HCT116 (cell line): ENCODE measurements around the gene SFTPB. TPM values are rescaled to one million over a fixed set of nuclear protein-coding genes. Genes with fewer than 3 reads are reported as not detected.

ENCODE experiments used
- ATAC-seq: fragments of 200-7000 bp; cut with Tn5 transposase; 2 replicates; pipeline ENCODE4 v1.9.1; 2020; ENCODE audit warnings: mild to moderate bottlenecking, moderate library complexity
- BruUV-seq: library from RNA; stranded (reverse); fragments of 400-500 nt; replicated peaks from 2 replicates; lab custom pipeline; 2021; lab: Mats Ljungman, UMichigan
- CTCF ChIA-PET: fragments of 300-600 bp; sonication (Branson Sonifier 250); formaldehyde crosslinking; loops from one replicate; lab custom pipeline; 2021; ENCODE audit warnings: antibody characterized with exemption; lab: Charles Lee
- POLR2A ChIA-PET: fragments of 300-600, 350-600 bp; sonication (Branson Sonifier 250); formaldehyde crosslinking; loops from one replicate; lab custom pipeline; 2021; ENCODE audit warnings: antibody characterized with exemption; lab: Charles Lee
- RAD21 ChIA-PET, 2 experiments: fragments of 300-600 bp; sonication (Branson Sonifier 250); formaldehyde crosslinking; loops; one replicate each; lab custom pipeline; 2023; ENCODE audit warnings: low total read pairs in 2 of 2; ENCODE audit not compliant: uncharacterized antibody in 2 of 2, unreplicated experiment in 2 of 2, low non-redundant PET in 1 of 2; lab: Charles Lee
- DNase-seq: peaks from one replicate; pipeline ENCODE4 v3.0.0-alpha.2; 2010; ENCODE audit warnings: low read depth, low spot score
- H2AFZ ChIP-seq: fragments of 200-600 bp; shearing (Covaris generic), sonication (generic); 2 replicates; pipeline ENCODE4 v1.6.1; 2017; ENCODE audit warnings: low read depth, mixed run types, mixed read lengths, antibody characterized with exemption, low read length; ENCODE audit not compliant: poor library complexity, severe bottlenecking
- H3K27ac ChIP-seq: 2 replicates; pipeline ENCODE4 v1.5.1; 2012; ENCODE audit warnings: low read depth, low read length
- H3K27me3 ChIP-seq: fragments of 200-600 bp; sonication (generic); 2 replicates; pipeline ENCODE4 v1.6.1; 2016; ENCODE audit warnings: mixed run types, low read length, mixed read lengths; ENCODE audit not compliant: insufficient read depth
- H3K36me3 ChIP-seq, 2 experiments: fragments of 200-500 bp in 1 of 2; fragments of 200-600 bp in 1 of 2; sonication (Bioruptor generic) in 1 of 2; sonication (generic) in 1 of 2; 2 replicates each; pipeline versions ENCODE4 v1.5.1 to v1.6.1; 2014 to 2016; ENCODE audit warnings: low read length in 2 of 2, inconsistent platforms in 1 of 2, mixed read lengths in 1 of 2, mixed run types in 1 of 2; ENCODE audit not compliant: insufficient read depth in 2 of 2, control insufficient read depth in 1 of 2
- H3K4me1 ChIP-seq, 2 experiments: fragments of 200-600 bp in 1 of 2; sonication (generic) in 1 of 2; 2 replicates each; pipeline versions ENCODE4 v1.5.1 to v1.6.1; 2012 to 2017; ENCODE audit warnings: low read length in 2 of 2, inconsistent platforms in 1 of 2, mild to moderate bottlenecking in 1 of 2, mixed read lengths in 1 of 2, mixed run types in 1 of 2, moderate library complexity in 1 of 2; ENCODE audit not compliant: insufficient read depth in 2 of 2, control insufficient read depth in 1 of 2
- H3K4me2 ChIP-seq: fragments of 200-600 bp; sonication (generic); 2 replicates; pipeline ENCODE4 v1.6.1; 2017; ENCODE audit warnings: mixed run types, low read length, mixed read lengths
- H3K4me3 ChIP-seq, 2 experiments: fragments of 200-600 bp in 1 of 2; sonication (generic) in 1 of 2; replicated peaks in 1 of 2; 2 replicates each; pipeline ENCODE4 v1.5.1; 2011 to 2016; ENCODE audit warnings: low read length in 2 of 2, control low read depth in 1 of 2, low read depth in 1 of 2, mild to moderate bottlenecking in 1 of 2, mixed read lengths in 1 of 2, mixed run types in 1 of 2
- H3K79me2 ChIP-seq: fragments of 200-600 bp; sonication (generic); 2 replicates; pipeline ENCODE4 v1.6.1; 2017; ENCODE audit warnings: mild to moderate bottlenecking, mixed run types, low read length, moderate library complexity, mixed read lengths; ENCODE audit not compliant: insufficient read depth
- H3K9ac ChIP-seq: fragments of 200-600 bp; sonication (generic); 2 replicates; pipeline ENCODE4 v1.6.1; 2016; ENCODE audit warnings: low read length, mixed read lengths
- H3K9me2 ChIP-seq: fragments of 200-600 bp; sonication (generic), shearing (Covaris generic); 2 replicates; pipeline ENCODE4 v1.6.1; 2017; ENCODE audit warnings: mixed run types, mild to moderate bottlenecking, moderate library complexity; ENCODE audit not compliant: insufficient read depth
- H3K9me3 ChIP-seq, 2 experiments: fragments of 200-500 bp in 1 of 2; fragments of 200-600 bp in 1 of 2; sonication (Bioruptor generic) in 1 of 2; sonication (generic) in 1 of 2; 2 replicates each; pipeline ENCODE4 v1.6.1; 2014 to 2017; ENCODE audit warnings: low read length in 2 of 2, mixed read lengths in 2 of 2, inconsistent platforms in 1 of 2, low read depth in 1 of 2, mild to moderate bottlenecking in 1 of 2, mixed run types in 1 of 2, moderate library complexity in 1 of 2; ENCODE audit not compliant: control insufficient read depth in 1 of 2, insufficient read depth in 1 of 2
- H4K20me1 ChIP-seq: fragments of 200-600 bp; sonication (generic), shearing (Covaris generic); 2 replicates; pipeline ENCODE4 v1.6.1; 2017; ENCODE audit warnings: mixed run types, mild to moderate bottlenecking, moderate library complexity; ENCODE audit not compliant: insufficient read depth
- CEBPB ChIP-seq: IDR thresholded peaks from 2 replicates; pipeline ENCODE4 v1.6.1; 2012; ENCODE audit warnings: low read depth
- EGR1 ChIP-seq: IDR thresholded peaks from 2 replicates; pipeline ENCODE4 v1.6.1; 2012; ENCODE audit warnings: low read depth
- EZH2phosphoT487 ChIP-seq: fragments of 200-600 bp; IDR thresholded peaks from 2 replicates; pipeline ENCODE4 v1.6.1; 2018; ENCODE audit warnings: antibody characterized with exemption, borderline replicate concordance
- FOSL1 ChIP-seq: IDR thresholded peaks from 2 replicates; pipeline ENCODE4 v1.6.1; 2012; ENCODE audit warnings: low read depth
- JUND ChIP-seq: IDR thresholded peaks from 2 replicates; pipeline ENCODE4 v1.6.1; 2012
- POLR2A ChIP-seq: IDR thresholded peaks from 2 replicates; pipeline ENCODE4 v1.7.0; 2011; ENCODE audit warnings: borderline replicate concordance; ENCODE audit not compliant: insufficient read depth, insufficient read length; ENCODE audit errors: extremely low read depth
- REST ChIP-seq: IDR thresholded peaks from 2 replicates; pipeline ENCODE4 v1.6.1; 2012; ENCODE audit warnings: low read depth
- SIN3A ChIP-seq: IDR thresholded peaks from 2 replicates; pipeline ENCODE4 v1.6.1; 2012; ENCODE audit warnings: low read depth
- intact Hi-C: fragments of 100-400 bp; cut with micrococcal nuclease; formaldehyde crosslinking; loops from 2 replicates; pipeline ENCODE4 v1.10.0; 2022
- total RNA-seq: library from RNA; stranded (reverse); gene quantifications from one replicate; pipeline ENCODE4 v1.2.1, GENCODE V29; 2021; ENCODE audit not compliant: unreplicated experiment

SFTPB gene
- total RNA-seq, 1 experiment from 2014 or later, result 13.3 TPM

GRCh38 chr2:85711578-85712060 is 43.6 kb upstream of the SFTPB start (continued):
- TF ChIP-seq JUND, result no peak

GRCh38 chr2:85710687-85711577 is 42.9 kb upstream of the SFTPB start:
- Histone ChIP-seq H3K27me3 (no peaks in the 10 kb centered on the region), H2AFZ (no peak overlapping the region), H4K20me1 (no peaks in the 10 kb centered on the region), H3K36me3 (no peaks in the 10 kb centered on the region), H3K9ac (no peak overlapping the region), H3K9me2 (no peaks in the 10 kb centered on the region), H3K4me3 (no peak overlapping the region), H3K9me3 (no peaks in the 10 kb centered on the region), H3K4me2 (no peak overlapping the region), H3K4me1 (peaks cover 0 to 10% of the 10 kb centered on the region in 2 experiments; a peak in 1 of 4 replicates), H3K27ac (no peak overlapping the region), H3K79me2 (no peaks in the 10 kb centered on the region)
- ChIA-PET POLR2A (no interaction called here), CTCF (no interaction called here), RAD21 (no interaction called here)
- BruUV-seq, result no TSS peak
- intact Hi-C loops, result no loop called here
- DNase-seq (no peak), ATAC-seq (no peak)
- TF ChIP-seq EZH2phosphoT487 (no peak), SIN3A (no peak), EGR1 (no peak), POLR2A (no peak), CEBPB (no peak), REST (no peak), FOSL1 (no peak)
